Stimulated activated CD8-positive, alpha-beta memory T cell treated with anti-CD3 and anti-CD28 coated beads, Interleukin-12 subunit alpha, Interleukin-12 subunit beta, amount 100 ng/mL, for 1 hour (primary cell): ENCODE results near the gene SRPRA.

ENCODE experiments used
- DNase-seq: peaks from one replicate; pipeline ENCODE4 v3.0.0-alpha.2; 2020; ENCODE audit warnings: low read depth

SRPRA gene

DNA sequence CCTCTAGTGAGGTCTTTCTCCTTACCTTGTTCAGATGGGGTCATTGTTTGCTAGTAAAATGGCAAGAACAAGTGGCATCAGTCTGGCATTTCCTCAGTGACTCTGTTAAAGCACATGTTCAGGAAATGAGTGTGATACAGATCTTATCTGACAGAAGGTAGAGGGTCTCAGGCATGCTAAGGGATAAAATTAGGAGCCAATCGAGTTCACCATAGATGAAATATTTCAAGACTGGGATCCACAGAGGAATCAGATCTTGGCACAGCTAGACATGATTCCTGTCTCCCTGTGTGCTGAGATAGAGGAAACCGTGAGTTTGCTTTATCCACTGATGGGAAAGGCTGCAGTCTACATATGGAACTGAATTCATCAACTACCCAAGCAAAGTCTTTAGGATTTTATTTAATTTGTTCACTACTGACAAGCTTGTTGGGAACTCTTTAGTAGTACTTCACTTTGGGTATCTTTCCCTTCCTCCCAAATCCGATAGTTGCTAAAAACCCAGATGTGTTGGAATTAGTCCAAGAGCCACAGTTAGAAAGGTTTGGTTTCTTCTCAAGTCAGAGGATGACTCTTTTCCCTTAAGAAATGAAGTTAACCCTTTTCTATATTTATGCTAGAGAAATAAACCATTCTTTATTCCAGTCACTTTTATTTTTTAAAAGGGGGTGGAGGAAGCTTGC lies 38.7 kb downstream of the SRPRA start:
- no peak for DNase-seq

DNA sequence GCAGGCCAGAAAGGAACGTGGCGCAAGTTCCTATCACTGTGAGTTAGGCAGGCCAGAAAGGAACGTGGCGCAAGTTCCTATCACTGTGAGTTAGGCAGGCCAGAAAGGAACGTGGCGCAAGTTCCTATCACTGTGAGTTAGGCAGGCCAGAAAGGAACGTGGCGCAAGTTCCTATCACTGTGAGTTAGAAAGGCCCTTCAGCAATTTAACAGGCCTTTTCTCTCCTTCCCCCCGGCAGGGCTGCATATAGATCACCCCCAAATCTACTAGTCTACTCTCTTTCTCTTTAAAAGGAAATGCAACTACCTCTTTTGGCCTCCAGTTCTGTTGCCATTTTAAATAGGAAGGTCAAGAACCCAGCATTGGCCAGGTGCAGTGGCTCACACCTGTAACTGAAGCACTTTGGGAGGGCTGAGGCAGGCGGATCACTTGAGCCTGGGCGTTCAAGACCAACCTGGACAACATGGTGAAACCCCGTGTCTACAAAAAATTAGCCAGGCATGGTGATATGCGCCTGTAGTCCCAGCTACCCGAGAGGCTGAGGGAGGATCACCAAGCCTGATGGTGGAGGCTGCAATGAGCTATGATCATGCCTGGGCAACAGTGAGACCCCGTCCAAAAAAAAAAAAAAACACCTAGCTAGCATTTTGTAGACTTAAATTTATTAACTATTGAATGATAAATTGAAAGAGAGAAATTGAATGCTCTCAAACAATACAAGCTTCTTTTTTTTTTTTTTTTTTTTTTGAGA lies 42.2 kb downstream of the SRPRA start:
- DNase-seq, result no peak

DNA sequence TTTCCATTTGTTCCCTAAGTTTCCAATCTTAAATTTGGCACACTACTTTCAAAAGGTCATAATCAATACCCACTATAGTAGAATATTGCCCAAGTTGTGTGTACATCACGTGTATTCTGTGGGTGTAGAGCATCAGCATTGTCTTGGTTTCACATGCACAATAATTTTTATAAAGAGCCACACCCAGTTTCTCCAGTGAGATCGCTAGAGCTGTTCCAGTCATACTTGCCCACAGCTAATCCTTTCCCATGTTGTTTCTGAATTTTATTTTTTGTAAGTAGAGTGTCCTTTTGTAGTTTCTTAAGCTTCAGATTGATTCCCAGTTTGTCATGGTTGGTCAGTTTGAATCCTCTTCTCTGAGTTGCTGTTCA lies 43.4 kb downstream of the SRPRA start:
- DNase-seq, result no peak

DNA sequence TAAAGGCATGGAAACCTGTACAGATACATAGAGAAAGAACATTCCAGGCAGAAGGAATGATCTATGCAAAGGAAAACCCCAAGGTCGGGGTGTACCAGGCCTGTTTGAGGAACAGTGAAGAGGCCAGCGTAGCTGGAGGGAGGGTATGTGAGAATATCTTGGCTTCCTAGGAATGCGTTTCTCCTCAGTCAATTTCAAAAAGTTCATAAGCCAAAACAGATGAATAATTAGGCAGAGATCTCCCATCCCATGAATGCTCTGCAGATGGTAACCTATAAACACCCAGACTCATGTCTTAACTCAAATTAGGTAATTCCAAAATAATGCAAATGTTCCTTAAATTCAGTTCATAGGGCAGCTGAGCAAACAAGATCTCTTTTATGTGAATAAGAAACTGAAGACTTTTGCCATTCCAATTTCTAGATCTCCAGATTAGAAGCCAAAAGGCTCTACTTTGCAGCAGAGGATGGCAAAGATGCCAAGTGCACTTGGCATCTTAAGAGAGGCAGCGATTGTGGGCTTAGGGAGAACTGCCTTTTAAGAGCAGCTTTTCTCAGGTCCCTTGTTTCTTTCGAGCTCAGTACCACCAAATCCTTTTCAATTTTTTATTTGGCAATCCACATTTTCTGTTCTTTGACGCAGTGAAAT lies 43.9 kb downstream of the SRPRA start:
- DNase-seq, result no peak

DNA sequence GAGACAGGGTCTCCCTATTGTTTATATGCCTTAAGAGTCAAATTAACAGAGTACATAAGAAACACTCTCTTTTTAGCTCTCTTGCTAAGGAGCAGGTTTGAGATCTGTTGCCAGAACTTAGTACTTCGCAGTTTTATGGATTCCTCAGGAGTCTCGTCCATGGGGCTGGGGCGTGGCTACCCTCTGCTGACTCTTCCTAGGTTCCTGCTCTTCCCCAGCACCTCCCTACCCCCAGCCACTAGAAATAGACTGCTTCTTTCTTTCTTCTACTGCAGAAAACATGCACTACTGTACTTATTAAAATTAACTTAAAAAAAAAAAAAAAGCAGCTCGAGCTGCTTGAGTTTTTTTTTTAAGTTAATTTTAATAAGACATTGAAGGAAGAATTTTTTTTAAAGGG lies 49.1 kb downstream of the SRPRA start:
- DNase-seq, result no peak

DNA sequence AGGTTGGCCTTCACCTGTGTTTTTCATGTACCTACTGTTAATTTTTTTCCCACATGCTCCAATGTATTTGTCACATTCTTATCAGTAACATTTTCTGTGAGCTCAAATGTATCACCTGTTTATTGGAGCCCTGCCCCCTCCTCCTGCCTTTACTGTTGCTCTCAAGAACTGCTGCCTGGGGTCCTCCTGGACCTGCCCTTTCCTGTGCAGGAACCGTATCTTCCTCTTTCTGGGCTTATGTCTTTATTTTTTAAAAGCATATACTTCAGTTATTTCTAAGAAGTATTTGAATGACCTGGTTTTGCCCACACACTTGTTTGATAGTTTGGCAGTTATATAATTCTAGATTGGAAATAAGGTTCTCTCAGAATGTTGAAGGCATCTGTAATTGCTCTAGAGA lies 51.2 kb downstream of the SRPRA start:
- DNase-seq, result no peak

DNA sequence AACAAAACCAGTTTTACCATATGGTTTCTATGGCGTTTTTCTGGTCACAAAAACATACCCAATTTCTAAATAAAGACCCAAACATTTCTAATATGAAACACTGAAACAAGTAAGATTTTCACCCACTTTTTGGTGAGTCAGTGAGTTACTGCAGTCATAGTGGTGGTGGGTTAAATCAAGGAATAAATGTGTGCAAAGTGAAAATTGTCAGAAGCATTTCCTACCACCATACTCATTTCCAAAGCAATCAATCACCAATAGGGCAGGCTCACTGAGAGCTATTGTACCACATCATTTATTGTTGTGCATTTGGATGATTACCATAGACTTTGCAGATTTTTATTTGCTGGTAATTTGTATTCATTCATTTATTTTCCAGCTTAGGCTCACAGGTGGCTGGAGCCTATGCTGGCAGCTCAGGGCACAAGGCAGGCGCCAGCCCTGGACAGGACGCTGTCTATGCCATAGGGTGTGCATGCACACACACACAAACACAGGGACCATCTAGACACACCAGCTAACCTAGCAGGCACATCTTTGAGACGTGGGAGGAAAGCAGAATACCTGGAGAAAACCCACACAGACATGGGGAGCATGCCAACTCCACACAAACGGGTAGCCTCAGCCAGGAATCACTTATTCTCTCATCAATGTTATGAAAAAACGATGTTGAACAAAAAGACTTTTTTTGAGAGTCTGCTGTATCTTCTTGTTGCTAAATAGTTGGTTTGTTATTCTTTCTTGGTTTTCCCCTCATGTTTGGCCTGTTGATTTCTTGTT lies 52.0 kb downstream of the SRPRA start:
- DNase-seq, result no peak

DNA sequence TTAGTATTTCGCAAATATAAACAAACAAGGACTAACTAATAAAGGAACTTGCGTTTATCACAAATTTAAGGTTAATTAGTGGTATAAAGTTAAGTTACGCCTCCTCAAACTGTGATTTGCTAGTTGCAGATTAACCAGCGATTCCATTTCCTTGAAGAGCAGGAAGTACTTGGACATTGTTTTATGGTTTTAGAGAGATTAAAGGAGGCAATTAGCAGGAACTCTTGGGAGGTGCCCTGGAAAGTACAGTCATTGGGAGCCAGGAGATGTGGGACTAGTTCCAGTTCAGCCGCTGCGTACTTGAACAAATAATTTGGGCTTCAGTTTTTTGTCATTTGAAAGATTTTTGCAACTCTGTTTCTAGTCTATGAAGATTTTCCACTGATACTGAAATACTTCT lies 53.9 kb downstream of the SRPRA start:
- DNase-seq, result no peak

DNA sequence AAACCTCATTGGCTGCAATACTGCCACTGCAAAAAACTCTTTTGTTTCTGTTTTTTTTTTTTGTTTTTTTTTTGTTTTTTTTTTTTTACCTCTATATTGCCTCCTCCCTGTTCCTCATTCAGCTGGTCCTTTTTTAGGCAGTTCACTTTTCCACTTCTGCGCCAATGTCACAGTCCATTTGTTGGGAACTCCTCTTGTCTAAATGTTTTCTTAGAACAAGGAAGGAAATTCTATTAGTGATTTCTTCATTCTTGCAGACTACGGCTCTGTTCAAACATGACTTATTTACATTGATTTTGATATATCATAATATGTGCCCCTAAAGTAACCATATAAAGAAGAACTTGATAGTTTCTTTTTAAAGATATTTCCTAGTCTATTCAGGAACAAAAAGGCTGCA lies 54.3 kb downstream of the SRPRA start:
- no peak for DNase-seq
